ENCODE data around the gene CD7.

DNA sequence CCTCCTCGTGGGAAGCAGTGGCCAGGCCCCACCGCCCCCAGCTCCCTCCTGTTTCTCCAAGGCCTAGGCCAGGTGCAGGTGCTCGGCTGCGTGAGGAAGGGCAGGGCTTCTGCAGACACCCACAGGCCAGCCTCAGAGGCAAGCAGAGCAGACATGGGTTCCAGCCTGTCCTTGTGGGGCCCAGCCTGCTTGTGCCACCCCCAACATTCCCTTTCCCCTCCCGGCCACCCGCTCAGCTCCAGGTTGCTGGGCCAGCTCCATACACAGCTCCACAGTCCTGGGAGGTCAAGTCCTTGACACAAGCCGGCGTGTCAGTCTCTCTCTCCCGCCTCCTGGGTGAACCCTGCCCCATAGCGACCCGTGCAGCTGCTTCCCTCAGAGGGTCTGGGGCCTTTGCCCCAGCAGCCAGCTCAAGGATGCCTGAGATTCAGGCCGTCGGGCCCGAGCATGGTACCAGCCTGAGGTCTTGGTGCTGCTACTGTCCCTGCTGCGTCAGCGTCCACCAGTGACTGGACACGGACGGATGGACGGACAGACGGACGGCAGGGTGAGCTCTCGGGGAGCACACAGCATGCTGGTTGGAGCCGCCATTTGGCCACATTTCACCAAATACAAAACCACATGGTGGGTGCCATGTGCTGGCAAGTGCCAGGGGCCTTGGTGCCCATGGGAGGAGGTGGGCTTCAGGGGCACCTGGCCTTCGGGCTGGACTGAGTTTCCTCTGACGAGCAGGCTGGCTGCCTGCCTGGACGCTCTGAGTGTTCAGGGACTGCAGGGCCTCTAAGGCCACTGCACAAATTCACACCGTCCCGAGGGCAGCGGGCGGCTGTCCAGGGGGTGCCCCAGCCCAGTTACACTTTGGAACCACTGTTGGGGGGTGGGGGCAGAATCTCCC is 8.1 kb upstream of the CD7 start:
- TF ChIP-seq, protein P1, sequence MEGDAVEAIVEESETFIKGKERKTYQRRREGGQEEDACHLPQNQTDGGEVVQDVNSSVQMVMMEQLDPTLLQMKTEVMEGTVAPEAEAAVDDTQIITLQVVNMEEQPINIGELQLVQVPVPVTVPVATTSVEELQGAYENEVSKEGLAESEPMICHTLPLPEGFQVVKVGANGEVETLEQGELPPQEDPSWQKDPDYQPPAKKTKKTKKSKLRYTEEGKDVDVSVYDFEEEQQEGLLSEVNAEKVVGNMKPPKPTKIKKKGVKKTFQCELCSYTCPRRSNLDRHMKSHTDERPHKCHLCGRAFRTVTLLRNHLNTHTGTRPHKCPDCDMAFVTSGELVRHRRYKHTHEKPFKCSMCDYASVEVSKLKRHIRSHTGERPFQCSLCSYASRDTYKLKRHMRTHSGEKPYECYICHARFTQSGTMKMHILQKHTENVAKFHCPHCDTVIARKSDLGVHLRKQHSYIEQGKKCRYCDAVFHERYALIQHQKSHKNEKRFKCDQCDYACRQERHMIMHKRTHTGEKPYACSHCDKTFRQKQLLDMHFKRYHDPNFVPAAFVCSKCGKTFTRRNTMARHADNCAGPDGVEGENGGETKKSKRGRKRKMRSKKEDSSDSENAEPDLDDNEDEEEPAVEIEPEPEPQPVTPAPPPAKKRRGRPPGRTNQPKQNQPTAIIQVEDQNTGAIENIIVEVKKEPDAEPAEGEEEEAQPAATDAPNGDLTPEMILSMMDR (conservative IDR thresholded peaks at IDR 0.05; ENCODE audit: low read length): no peak
- no peak for TF ChIP-seq EZH2phosphoT487 (IDR thresholded peaks at IDR 0.05; ENCODE audit: borderline replicate concordance, low read depth, low read length)

Data from OCI-LY7 (cell line).